ENCODE results near the gene LRRC8E. TPM values are rescaled to one million over a fixed set of nuclear protein-coding genes. Genes with fewer than 3 reads are reported as not detected.

The LRRC8E gene
- total RNA-seq, 1 donor from 2014 or later: not detected

GRCh38 chr19:7843521-7843920 lies 44.8 kb upstream of the LRRC8E start:
- intact Hi-C loops (cut with micrococcal nuclease): no loop called here
- H3K36me3 Mint-ChIP-seq (ENCODE audit: low read depth): no peaks in the 10 kb centered on the region
- no peak overlapping the region for H3K4me3 Mint-ChIP-seq
- ATAC-seq (ENCODE audit: low read depth): no peak
- no peaks in the 10 kb centered on the region for H3K27me3 Mint-ChIP-seq
- DNase-seq: no peak
- no peak overlapping the region for H3K27ac Mint-ChIP-seq
- ChIA-PET CTCF (no interaction called here), POLR2A (no interaction called here)
- H3K4me1 Mint-ChIP-seq: no peaks in the 10 kb centered on the region
- H3K9me3 Mint-ChIP-seq: no peaks in the 10 kb centered on the region
- no peak for TF ChIP-seq CTCF (IDR thresholded peaks at IDR 0.05)

GRCh38 chr19:7844405-7844804 lies 43.9 kb upstream of the LRRC8E start:
- H3K27me3 Mint-ChIP-seq: no peaks in the 10 kb centered on the region
- no peak overlapping the region for H3K4me3 Mint-ChIP-seq
- intact Hi-C loops (cut with micrococcal nuclease): no loop called here
- ChIA-PET POLR2A (no interaction called here), CTCF (no interaction called here)
- ATAC-seq (ENCODE audit: low read depth) (no peak), DNase-seq (no peak)
- no peak for TF ChIP-seq CTCF (IDR thresholded peaks at IDR 0.05)
- no peak overlapping the region for H3K27ac Mint-ChIP-seq
- no peaks in the 10 kb centered on the region for H3K9me3 Mint-ChIP-seq
- no peaks in the 10 kb centered on the region for H3K36me3 Mint-ChIP-seq (ENCODE audit: low read depth)
- H3K4me1 Mint-ChIP-seq: no peaks in the 10 kb centered on the region

- intact Hi-C loops (cut with micrococcal nuclease): no loop called here
- H3K9me3 Mint-ChIP-seq: no peaks in the 10 kb centered on the region
- H3K27me3 Mint-ChIP-seq: no peaks in the 10 kb centered on the region
- ChIA-PET CTCF (no interaction called here), POLR2A (no interaction called here)
- no peak overlapping the region for H3K4me3 Mint-ChIP-seq
- no peak for ATAC-seq (ENCODE audit: low read depth)
- H3K27ac Mint-ChIP-seq: no peak overlapping the region
- DNase-seq: no peak
- H3K4me1 Mint-ChIP-seq: no peaks in the 10 kb centered on the region
- H3K36me3 Mint-ChIP-seq (ENCODE audit: low read depth): no peaks in the 10 kb centered on the region
- no peak for TF ChIP-seq CTCF (IDR thresholded peaks at IDR 0.05)
These were observed 43.4 kb upstream of the LRRC8E start for GRCh38 chr19:7844951-7845350.

DNA sequence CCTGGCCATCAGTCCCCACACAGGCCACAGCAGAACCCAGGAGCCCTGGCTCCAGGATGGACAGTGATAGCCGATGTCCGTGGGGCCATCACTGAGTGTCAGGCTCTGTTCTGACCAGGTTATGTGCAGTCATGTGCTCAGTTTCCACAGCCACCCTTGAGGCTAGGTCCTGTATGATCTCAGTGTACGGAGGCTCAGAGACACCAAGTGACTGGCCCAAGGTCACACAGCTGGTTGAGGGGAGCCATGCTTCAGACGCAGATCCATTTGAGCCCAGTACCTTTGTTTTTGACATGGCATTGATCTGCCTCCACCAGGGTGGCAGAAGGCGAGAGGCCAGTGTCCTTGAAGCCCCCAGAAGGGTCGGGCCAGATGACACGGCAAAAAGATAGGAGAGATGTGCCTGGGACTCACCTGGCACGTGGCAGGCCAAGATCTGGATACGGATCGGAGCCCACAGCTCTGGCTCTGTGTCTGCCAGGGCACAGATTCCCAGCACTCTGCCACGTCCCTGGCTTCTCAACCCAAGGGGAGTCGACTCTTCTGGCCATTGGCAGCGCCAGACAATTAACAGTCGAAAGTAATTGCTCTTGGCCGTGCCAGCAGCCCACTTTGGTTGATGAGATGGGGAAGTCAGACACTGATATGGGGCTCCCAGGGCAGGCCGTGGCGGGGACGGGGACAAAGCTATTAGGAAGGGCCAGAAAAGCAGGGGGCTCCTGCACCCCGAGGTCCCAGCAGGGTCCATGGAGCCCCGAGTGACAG lies 42.7 kb upstream of the LRRC8E start:
- Mint-ChIP-seq H3K27ac (no peak overlapping the region), H3K27me3 (no peaks in the 10 kb centered on the region), H3K36me3 (ENCODE audit: low read depth) (no peaks in the 10 kb centered on the region), H3K4me1 (no peaks in the 10 kb centered on the region), H3K9me3 (no peaks in the 10 kb centered on the region), H3K4me3 (no peak overlapping the region)
- ChIA-PET POLR2A (no interaction called here), CTCF (no interaction called here)
- DNase-seq: no peak
- intact Hi-C loops (cut with micrococcal nuclease): no loop called here
- no peak for TF ChIP-seq CTCF (IDR thresholded peaks at IDR 0.05)
- no peak for ATAC-seq (ENCODE audit: low read depth)

DNA sequence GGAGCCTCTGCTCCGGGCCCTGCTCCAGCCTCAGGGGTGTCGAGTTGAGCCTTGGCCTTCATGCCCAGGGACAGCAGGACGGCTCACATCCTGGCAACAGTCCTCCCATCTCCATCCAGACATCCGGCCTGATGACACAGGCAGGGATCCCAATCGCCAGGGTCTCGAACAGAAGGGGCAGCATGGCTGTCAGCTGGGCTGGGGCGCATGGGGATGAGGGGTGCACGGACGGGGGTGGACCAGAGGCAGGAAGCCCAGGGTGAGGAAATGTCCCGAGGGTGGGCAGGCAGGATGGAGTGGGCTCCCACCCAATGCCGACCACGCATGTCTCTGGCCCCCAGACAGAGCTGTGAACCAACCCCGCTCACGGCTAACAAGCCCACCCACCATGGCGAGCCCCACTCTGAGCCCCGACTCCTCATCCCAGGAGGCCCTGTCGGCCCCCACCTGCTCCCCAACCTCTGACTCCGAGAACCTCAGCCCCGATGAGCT lies 42.1 kb upstream of the LRRC8E start:
- intact Hi-C loops (cut with micrococcal nuclease): no loop called here
- Mint-ChIP-seq H3K4me1 (no peaks in the 10 kb centered on the region), H3K4me3 (no peak overlapping the region), H3K27ac (no peak overlapping the region), H3K27me3 (no peaks in the 10 kb centered on the region), H3K36me3 (ENCODE audit: low read depth) (no peaks in the 10 kb centered on the region), H3K9me3 (no peaks in the 10 kb centered on the region)
- ChIA-PET CTCF (no interaction called here), POLR2A (no interaction called here)
- no peak for ATAC-seq (ENCODE audit: low read depth)
- TF ChIP-seq CTCF (IDR thresholded peaks at IDR 0.05): no peak
- DNase-seq: no peak

All from activated B cell treated with CpG ODN at 0.5 μM for 24 hours (primary cell).